Stimulated activated CD4-positive, alpha-beta T cell treated with anti-CD3 and anti-CD28 coated beads, Interleukin-2, amount 100 ng/mL, for 4 hours (primary cell): Measurements from ENCODE around the gene SHISA4.

ENCODE experiments used
- DNase-seq: peaks from one replicate; pipeline ENCODE4 v3.0.0-alpha.2; 2020; ENCODE audit warnings: low read depth

The SHISA4 gene

DNA sequence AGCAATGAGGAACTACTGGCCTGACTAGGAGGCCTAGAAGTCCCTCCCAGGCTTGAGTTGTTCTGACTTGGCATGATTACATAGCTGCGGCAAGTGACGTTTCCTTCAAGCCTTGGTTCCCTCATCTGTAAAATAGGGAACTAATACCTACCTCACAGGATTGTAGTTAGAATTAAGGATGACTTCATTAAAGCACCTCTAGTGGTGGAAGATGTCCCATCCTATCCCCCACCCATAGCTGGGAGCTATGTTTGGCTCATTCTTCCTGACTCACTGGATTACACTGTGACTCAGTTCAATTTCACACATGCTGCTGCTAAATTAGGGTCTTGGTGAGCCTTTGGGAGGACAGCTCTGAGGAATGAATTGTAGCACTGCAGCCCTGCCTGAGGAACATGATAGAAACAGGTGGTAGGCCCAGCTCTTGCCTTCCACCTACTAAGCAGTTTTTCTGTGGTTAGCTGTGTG is 6.0 kb upstream of the SHISA4 start:
- DNase-seq: no peak

GRCh38 chr1:201883266-201883665 is 5.4 kb upstream of the SHISA4 start:
- no peak for DNase-seq

- no peak for DNase-seq
Observed at GRCh38 chr1:201883786-201884185, 4.9 kb upstream of the SHISA4 start.

GRCh38 chr1:201884425-201884824 is 4.3 kb upstream of the SHISA4 start:
- no peak for DNase-seq

DNA sequence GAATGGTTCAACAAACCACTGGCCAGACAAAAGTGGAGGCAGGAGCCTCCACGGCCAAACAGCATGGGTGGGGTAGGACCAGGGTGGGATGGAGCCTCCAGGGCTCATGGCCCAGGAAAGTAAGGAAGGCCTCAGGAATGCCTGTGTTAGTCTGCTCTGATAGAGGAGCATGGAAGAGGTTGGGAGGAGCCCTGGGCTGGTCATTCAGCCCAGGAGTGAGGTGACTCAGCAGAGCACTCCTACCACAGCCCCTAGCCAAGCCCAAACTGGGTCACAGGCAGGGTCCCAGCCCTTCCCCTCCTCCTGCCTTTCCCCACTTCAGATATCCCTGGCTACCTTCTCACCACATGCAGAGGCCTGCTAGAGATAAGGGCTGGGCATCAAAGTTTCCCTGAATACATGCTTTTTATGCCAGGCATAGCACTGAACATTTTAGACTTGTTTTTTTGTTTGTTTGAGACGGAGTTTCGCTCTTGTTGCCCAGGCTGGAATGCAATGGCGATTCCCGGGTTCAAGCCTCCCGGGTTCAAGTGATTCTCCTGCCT is 3.1 kb upstream of the SHISA4 start:
- DNase-seq: no peak

DNA sequence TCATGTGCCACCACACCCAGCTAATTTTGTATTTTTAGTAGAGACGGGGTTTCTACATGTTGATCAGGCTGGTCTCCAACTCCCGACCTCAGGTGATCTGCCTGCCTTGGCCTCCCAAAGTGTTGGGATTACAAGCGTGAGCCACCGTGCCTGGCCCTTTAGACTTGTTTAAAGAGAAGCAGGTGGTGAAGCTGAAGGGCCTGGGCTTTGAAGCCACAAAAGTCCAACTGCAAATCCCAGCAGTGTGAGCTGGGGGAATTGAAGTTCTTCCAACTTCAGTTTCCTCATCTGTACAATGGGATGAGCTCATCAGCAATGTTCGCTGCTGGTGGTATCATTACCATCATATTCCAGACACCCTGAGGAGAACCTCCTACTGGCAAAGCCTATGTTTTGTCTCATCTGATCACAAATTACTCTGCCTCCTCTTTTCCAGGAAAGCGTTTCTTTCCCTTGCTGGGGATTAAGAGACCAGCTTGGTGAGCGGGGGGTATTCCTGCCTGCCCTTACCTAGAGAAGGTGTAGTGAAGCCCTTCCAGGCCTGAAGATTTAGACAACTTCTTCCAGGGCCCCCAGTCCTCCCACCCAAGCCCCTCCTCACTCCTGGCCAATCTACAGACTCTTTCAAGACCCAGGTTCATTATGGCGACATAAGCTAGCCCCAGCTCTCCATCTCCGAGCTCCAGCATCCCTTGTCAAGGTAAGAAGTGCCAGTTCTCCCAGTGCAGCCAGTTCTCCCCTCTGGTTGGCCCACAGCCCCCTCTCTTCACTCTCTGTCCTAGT is 2.4 kb upstream of the SHISA4 start:
- no peak for DNase-seq

GRCh38 chr1:201887116-201887866 is 1.4 kb upstream of the SHISA4 start:
- no peak for DNase-seq

- no peak for DNase-seq
Observed at GRCh38 chr1:201889090-201889968, 631 bp downstream of the SHISA4 start.

GRCh38 chr1:201890223-201890622 is 1.5 kb downstream of the SHISA4 start:
- no peak for DNase-seq

- no peak for DNase-seq
Observed at GRCh38 chr1:201890806-201891450, 2.2 kb downstream of the SHISA4 start.

GRCh38 chr1:201891451-201892045 is 2.9 kb downstream of the SHISA4 start:
- DNase-seq: no peak

DNA sequence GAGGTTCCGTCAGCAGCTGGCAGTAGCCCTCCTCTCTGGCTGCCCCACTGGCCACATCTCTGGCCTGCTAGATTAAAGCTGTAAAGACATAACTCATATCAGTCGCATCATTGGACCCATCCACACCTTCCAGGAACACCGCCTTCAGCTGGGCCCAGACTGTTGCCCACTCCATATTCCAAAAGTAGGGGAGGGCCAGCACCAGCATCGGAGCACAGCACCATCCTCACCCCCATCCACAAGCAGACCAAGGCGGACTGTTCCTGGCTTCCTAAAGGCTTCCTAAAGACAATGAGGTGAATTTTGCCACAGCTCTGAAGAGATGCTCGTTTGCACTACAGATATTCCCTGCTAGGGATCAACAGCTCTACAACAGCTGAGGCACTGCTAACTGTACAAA is 3.5 kb downstream of the SHISA4 start:
- DNase-seq: no peak

GRCh38 chr1:201893431-201893830 is 4.7 kb downstream of the SHISA4 start:
- DNase-seq: no peak

DNA sequence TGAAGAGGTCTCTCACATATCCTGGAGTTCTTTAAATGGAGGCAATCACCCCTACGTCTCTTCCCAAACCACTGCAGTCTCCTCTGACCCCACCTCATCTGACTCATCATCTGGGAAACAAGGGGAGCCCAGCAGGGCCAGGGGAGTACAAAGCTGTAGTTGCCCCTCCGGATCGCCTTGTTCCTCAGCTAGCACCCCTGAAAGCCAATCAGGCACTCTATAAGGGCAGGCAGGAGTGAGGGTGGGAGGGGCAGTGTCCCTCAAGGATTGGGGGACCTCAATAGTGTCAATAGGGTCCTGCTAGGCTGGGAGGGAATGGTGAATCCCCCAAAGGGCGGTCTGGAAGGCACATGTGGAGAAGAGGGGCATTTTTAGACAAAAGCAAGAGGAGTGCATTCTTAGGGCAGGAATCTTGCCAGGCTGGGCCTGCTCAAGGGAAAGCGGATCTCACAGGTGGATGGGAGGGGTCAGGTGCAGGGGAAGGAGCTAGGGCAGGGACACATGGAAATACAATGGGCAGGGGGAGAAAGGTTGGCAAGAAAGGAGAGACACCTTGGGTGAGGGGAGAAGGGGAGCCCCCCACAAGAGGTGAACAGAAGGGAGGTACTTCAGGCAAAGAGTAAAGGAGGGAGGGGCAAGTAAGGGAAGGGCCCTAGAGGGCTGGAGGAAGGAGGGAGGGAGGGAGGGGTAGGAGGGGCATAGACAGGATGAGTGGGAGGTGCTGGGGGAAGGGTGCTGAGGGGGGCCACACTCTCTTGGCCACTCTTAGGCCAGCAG is 5.8 kb downstream of the SHISA4 start:
- no peak for DNase-seq

DNA sequence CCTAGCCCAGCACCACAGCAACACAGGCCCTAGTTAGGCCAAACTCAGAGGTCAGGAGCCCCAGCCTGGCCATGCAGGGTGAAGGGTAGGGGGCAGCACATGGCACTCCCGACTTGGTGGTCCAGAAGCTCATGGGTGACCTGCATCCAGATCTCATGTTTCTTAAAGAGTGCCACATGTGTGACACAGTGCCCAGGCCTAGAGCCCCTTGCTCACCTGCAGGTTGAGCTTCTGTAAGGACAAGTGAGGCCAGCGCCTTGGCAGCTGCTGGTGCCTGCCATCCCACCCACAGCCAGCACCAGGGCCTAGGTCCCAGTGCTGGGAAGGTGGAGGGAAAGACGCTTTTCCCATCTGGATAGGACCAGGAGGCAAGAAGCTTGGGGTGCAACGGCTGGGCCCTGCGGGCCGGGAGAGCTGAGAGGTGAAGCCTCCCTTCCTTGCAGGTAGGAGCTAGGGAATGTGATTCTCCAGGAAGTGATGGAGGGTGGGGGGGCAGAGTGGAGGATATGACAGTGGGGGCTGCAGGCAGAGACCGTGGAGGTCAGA is 6.5 kb downstream of the SHISA4 start:
- DNase-seq: no peak

GRCh38 chr1:201895913-201896807 is 7.5 kb downstream of the SHISA4 start:
- peak; percentile 73 for DNase-seq

GRCh38 chr1:201896951-201897391 is 8.3 kb downstream of the SHISA4 start:
- no peak for DNase-seq

GRCh38 chr1:201898240-201898894 is 9.7 kb downstream of the SHISA4 start:
- no peak for DNase-seq
